Liver (tissue), 9 donors: ENCODE measurements around the gene GHRL. TPM values are rescaled to one million over a fixed set of nuclear protein-coding genes. Genes with fewer than 3 reads are reported as not detected.

Experiments
- DNase-seq: peaks from one replicate; pipeline ENCODE4 v3.0.0-alpha.2; 2017; ENCODE audit warnings: low spot score
- H3K27ac ChIP-seq, 2 donors: one replicate each; pipeline ENCODE4 v1.7.0; 2013; ENCODE audit warnings: inconsistent platforms in 2 of 2, low read length in 2 of 2, control low read depth in 1 of 2, low read depth in 1 of 2, mild to moderate bottlenecking in 1 of 2
- H3K27me3 ChIP-seq, 4 donors: one replicate each; pipeline versions ENCODE4 v1.6.1 to v1.7.0; 2013; ENCODE audit warnings: low read length in 3 of 4, inconsistent platforms in 1 of 4, mild to moderate bottlenecking in 1 of 4, moderate library complexity in 1 of 4; ENCODE audit not compliant: control insufficient read depth in 4 of 4, insufficient read depth in 4 of 4
- H3K36me3 ChIP-seq, 4 donors: one replicate each; pipeline versions ENCODE4 v1.6.1 to v1.7.0; 2013; ENCODE audit warnings: low read length in 3 of 4, mild to moderate bottlenecking in 3 of 4, low read depth in 1 of 4, moderate library complexity in 1 of 4; ENCODE audit not compliant: control insufficient read depth in 4 of 4, insufficient read depth in 3 of 4
- H3K4me1 ChIP-seq, 4 donors: one replicate each; pipeline versions ENCODE4 v1.6.1 to v1.7.0; 2013; ENCODE audit warnings: low read length in 3 of 4, mild to moderate bottlenecking in 3 of 4, moderate library complexity in 1 of 4; ENCODE audit not compliant: control insufficient read depth in 4 of 4, insufficient read depth in 4 of 4
- H3K4me3 ChIP-seq, 3 donors: one replicate each; pipeline versions ENCODE4 v1.6.1 to v1.7.0; 2013; ENCODE audit warnings: low read length in 3 of 3, control low read depth in 1 of 3, low read depth in 1 of 3, mild to moderate bottlenecking in 1 of 3
- H3K9ac ChIP-seq, 2 donors: one replicate each; pipeline ENCODE4 v1.7.0; 2013; ENCODE audit warnings: low read length in 2 of 2, mild to moderate bottlenecking in 2 of 2, moderate library complexity in 2 of 2, control low read depth in 1 of 2, low read depth in 1 of 2
- H3K9me3 ChIP-seq, 4 donors: one replicate each; pipeline versions ENCODE4 v1.6.1 to v1.7.0; 2013; ENCODE audit warnings: low read length in 3 of 4; ENCODE audit not compliant: control insufficient read depth in 4 of 4
- ATF3 ChIP-seq: IDR thresholded peaks from 2 replicates; pipeline ENCODE4 v1.6.1; 2016; ENCODE audit warnings: antibody characterized with exemption
- CTCF ChIP-seq: fragments of 150-350 bp; IDR thresholded peaks from 2 replicates; pipeline ENCODE4 v1.5.1; 2017; ENCODE audit warnings: improper control_type of control experiment, low read depth, low read length; ENCODE audit not compliant: missing input control
- EGR1 ChIP-seq, 2 donors: IDR thresholded peaks; 2 replicates each; pipeline ENCODE4 v1.6.1; 2016 to 2018; ENCODE audit warnings: antibody characterized with exemption in 2 of 2, low read depth in 2 of 2
- FOXA2 ChIP-seq: IDR thresholded peaks from 2 replicates; pipeline ENCODE4 v1.6.1; 2016; ENCODE audit warnings: antibody characterized with exemption
- GABPA ChIP-seq, 2 donors: IDR thresholded peaks in 1 of 2; conservative IDR thresholded peaks in 1 of 2; 2 replicates each; pipeline ENCODE4 v1.6.1; 2016; ENCODE audit warnings: antibody characterized with exemption in 2 of 2, mild to moderate bottlenecking in 1 of 2, moderate library complexity in 1 of 2
- HNF4A ChIP-seq, 2 donors: conservative IDR thresholded peaks; 2 replicates each; pipeline ENCODE4 v1.6.1; 2016; ENCODE audit warnings: antibody characterized with exemption in 2 of 2, mild to moderate bottlenecking in 2 of 2
- HNF4G ChIP-seq: IDR thresholded peaks from 2 replicates; pipeline ENCODE4 v1.6.1; 2016; ENCODE audit warnings: antibody characterized with exemption
- JUND ChIP-seq, 2 donors: IDR thresholded peaks; 2 replicates each; pipeline ENCODE4 v1.6.1; 2016; ENCODE audit warnings: antibody characterized with exemption in 2 of 2
- MAX ChIP-seq: IDR thresholded peaks from 2 replicates; pipeline ENCODE4 v1.6.1; 2016; ENCODE audit warnings: antibody characterized with exemption
- NR2F2 ChIP-seq: IDR thresholded peaks from 2 replicates; pipeline ENCODE4 v1.6.1; 2016; ENCODE audit warnings: antibody characterized with exemption
- RAD21 ChIP-seq, 2 donors: IDR thresholded peaks; 2 replicates each; pipeline ENCODE4 v1.6.1; 2016; ENCODE audit warnings: antibody characterized with exemption in 2 of 2, mild to moderate bottlenecking in 2 of 2
- REST ChIP-seq: IDR thresholded peaks from 2 replicates; pipeline ENCODE4 v1.6.1; 2016; ENCODE audit warnings: antibody characterized with exemption, mild to moderate bottlenecking
- RXRA ChIP-seq, 2 donors: IDR thresholded peaks; 2 replicates each; pipeline ENCODE4 v1.6.1; 2017 to 2018; ENCODE audit warnings: antibody characterized with exemption in 2 of 2, mild to moderate bottlenecking in 1 of 2
- TAF1 ChIP-seq: conservative IDR thresholded peaks from 2 replicates; pipeline ENCODE4 v1.6.1; 2016; ENCODE audit warnings: antibody characterized with exemption, mild to moderate bottlenecking
- YY1 ChIP-seq: IDR thresholded peaks from 2 replicates; pipeline ENCODE4 v1.6.1; 2016; ENCODE audit warnings: antibody characterized with exemption, mild to moderate bottlenecking
- ZBTB33 ChIP-seq: IDR thresholded peaks from 2 replicates; pipeline ENCODE4 v1.6.1; 2016; ENCODE audit warnings: antibody characterized with exemption
- WGBS: extraction: QIAGEN DNeasy Blood & Tissue Kit; methylation state at CpG from one replicate; pipeline ENCODE4 v1.1.7; 2013; 5-methylcytosine and 5-hydroxymethylcytosine counted together
- polyA plus RNA-seq, 2 donors: library from polyadenylated mRNA; stranded (reverse) in 1 of 2; unstranded in 1 of 2; fragments of 200-250 nt in 1 of 2; fragments of >200 nt in 1 of 2; fragmentation: Nextera tagmentation in 1 of 2; extraction: Ambion mirVana in 1 of 2; gene quantifications; one replicate each; pipeline versions ENCODE4 v1.2.1 to v1.2.3, GENCODE V29; 2013 to 2015
- total RNA-seq, 2 donors: library from RNA; depleted of rRNA; stranded (reverse); fragments of >200 nt; gene quantifications; one replicate each; pipeline ENCODE4 v1.2.3, GENCODE V29; 2014
- donor health status: healthy.
- donor health status: healthy.
- donor health status: healthy.
- donor health status: healthy.
- donor health status: healthy.

GHRL gene
- total and polyA plus RNA-seq, 4 donors, result 0.08 to 1.3 (median 0.27) TPM

GRCh38 chr3:10308678-10309077, 15.9 kb upstream of the GHRL start:
- Histone ChIP-seq H3K9ac (no peak overlapping the region), H3K4me3 (no peak overlapping the region), H3K27ac (no peak overlapping the region), H3K9me3 (no peaks in the 10 kb centered on the region), H3K27me3 (no peaks in the 10 kb centered on the region), H3K36me3 (peaks cover 13 to 74% (median 68%) of the 10 kb centered on the region in 4 donors), H3K4me1 (no peaks in the 10 kb centered on the region)
- no peak for DNase-seq
- WGBS, result 96% methylated on average over 7 of the region's 7 CpGs
- TF ChIP-seq TAF1, result no peak
- TF ChIP-seq EGR1 (IDR thresholded peaks at IDR 0.05; ENCODE audit: low read depth in 2 of 2), result no peak
- TF ChIP-seq MAX, result no peak
- TF ChIP-seq REST, result no peak
- no peak for TF ChIP-seq JUND (IDR thresholded peaks at IDR 0.05)

- WGBS, result 96% methylated on average over 3 of the region's 3 CpGs
- Histone ChIP-seq H3K27me3 (no peaks in the 10 kb centered on the region), H3K9me3 (no peaks in the 10 kb centered on the region), H3K4me3 (no peak overlapping the region), H3K4me1 (no peaks in the 10 kb centered on the region), H3K36me3 (peaks cover 8 to 73% (median 63%) of the 10 kb centered on the region in 4 donors), H3K27ac (no peak overlapping the region), H3K9ac (no peak overlapping the region)
- no peak for DNase-seq
- TF ChIP-seq JUND (IDR thresholded peaks at IDR 0.05) (no peak), CTCF (no peak), RXRA (IDR thresholded peaks at IDR 0.05) (no peak), MAX (no peak), ZBTB33 (no peak), NR2F2 (no peak), GABPA (IDR thresholded peaks at IDR 0.05 in 1 of 2, conservative IDR thresholded peaks at IDR 0.05 in 1 of 2) (no peak), EGR1 (IDR thresholded peaks at IDR 0.05; ENCODE audit: low read depth in 2 of 2) (no peak), FOXA2 (no peak), REST (no peak), TAF1 (no peak), YY1 (no peak), HNF4A (conservative IDR thresholded peaks at IDR 0.05) (no peak), HNF4G (no peak), RAD21 (IDR thresholded peaks at IDR 0.05) (no peak), ATF3 (no peak)
These were observed 13.4 kb upstream of the GHRL start for GRCh38 chr3:10306156-10306555.
